ENCODE data around the gene ETV5. TPM values are rescaled to one million over a fixed set of nuclear protein-coding genes. Genes with fewer than 3 reads are reported as not detected.

ETV5 gene
- total RNA-seq, 2 donors from 2014 or later, result 56.4 to 84.1 TPM

GRCh38 chr3:186052096-186052840, 56.6 kb downstream of the ETV5 start:
- no peak overlapping the region for H3K27ac ChIP-seq (ENCODE audit: low read depth, low read length)
- no peak overlapping the region for H3K27ac Mint-ChIP-seq

GRCh38 chr3:186049001-186049400, 59.9 kb downstream of the ETV5 start:
- Mint-ChIP-seq H3K27me3 (ENCODE audit: insufficient read depth) (no peaks in the 10 kb centered on the region), H3K4me1 (peaks cover 6% of the 10 kb centered on the region), H3K9me3 (no peaks in the 10 kb centered on the region), H3K4me3 (no peak overlapping the region), H3K27ac (no peak overlapping the region), H3K36me3 (ENCODE audit: low read depth) (peaks cover 79% of the 10 kb centered on the region)
- no peak overlapping the region for H3K4me3 ChIP-seq (ENCODE audit: low read length)
- H3K27me3 ChIP-seq (ENCODE audit: control insufficient read depth, insufficient read depth, low read length, poor library complexity, severe bottlenecking), result no peaks in the 10 kb centered on the region
- H3K27ac ChIP-seq (ENCODE audit: low read depth, low read length), result no peak overlapping the region
- no peak for DNase-seq
- no peak for TF ChIP-seq CTCF (conservative IDR thresholded peaks at IDR 0.05)
- H3K36me3 ChIP-seq (ENCODE audit: control insufficient read depth, insufficient read depth, low read length), result peaks cover 54% of the 10 kb centered on the region
- H3K9ac ChIP-seq (ENCODE audit: extremely low read depth, low read length, poor library complexity, severe bottlenecking), result no peak overlapping the region
- no peaks in the 10 kb centered on the region for H3K4me1 ChIP-seq (ENCODE audit: control insufficient read depth, insufficient read depth, low read length)
- no peaks in the 10 kb centered on the region for H3K9me3 ChIP-seq (ENCODE audit: control insufficient read depth, low read length)
- 93 to 96% methylated on average over 3 to 4 of the region's 4 CpGs for WGBS, 2 experiments (ENCODE audit: insufficient coverage in 1 of 2, insufficient read length in 1 of 2)

More at GRCh38 chr3:186052096-186052840, 56.6 kb downstream of the ETV5 start:
- no peak overlapping the region for H3K9ac ChIP-seq (ENCODE audit: extremely low read depth, low read length, poor library complexity, severe bottlenecking)
- Mint-ChIP-seq H3K4me3 (no peak overlapping the region), H3K27me3 (ENCODE audit: insufficient read depth) (no peaks in the 10 kb centered on the region), H3K36me3 (ENCODE audit: low read depth) (peaks cover 85% of the 10 kb centered on the region), H3K4me1 (no peaks in the 10 kb centered on the region), H3K9me3 (no peaks in the 10 kb centered on the region)
- TF ChIP-seq CTCF (conservative IDR thresholded peaks at IDR 0.05), result no peak
- H3K27me3 ChIP-seq (ENCODE audit: control insufficient read depth, insufficient read depth, low read length, poor library complexity, severe bottlenecking), result no peaks in the 10 kb centered on the region
- no peak overlapping the region for H3K4me3 ChIP-seq (ENCODE audit: low read length)
- no peaks in the 10 kb centered on the region for H3K4me1 ChIP-seq (ENCODE audit: control insufficient read depth, insufficient read depth, low read length)
- 90 to 92% methylated on average over 4 to 7 of the region's 7 CpGs for WGBS, 2 experiments (ENCODE audit: insufficient coverage in 1 of 2, insufficient read length in 1 of 2)
- no peaks in the 10 kb centered on the region for H3K9me3 ChIP-seq (ENCODE audit: control insufficient read depth, low read length)
- peaks cover 72% of the 10 kb centered on the region for H3K36me3 ChIP-seq (ENCODE audit: control insufficient read depth, insufficient read depth, low read length)
- DNase-seq, result no peak

GRCh38 chr3:186048119-186048518, 60.8 kb downstream of the ETV5 start:
- no peaks in the 10 kb centered on the region for H3K9me3 Mint-ChIP-seq
- no peak for DNase-seq
- H3K4me3 Mint-ChIP-seq, result no peak overlapping the region
- Histone ChIP-seq H3K9me3 (ENCODE audit: control insufficient read depth, low read length) (no peaks in the 10 kb centered on the region), H3K4me1 (ENCODE audit: control insufficient read depth, insufficient read depth, low read length) (no peaks in the 10 kb centered on the region), H3K27me3 (ENCODE audit: control insufficient read depth, insufficient read depth, low read length, poor library complexity, severe bottlenecking) (no peaks in the 10 kb centered on the region), H3K27ac (ENCODE audit: low read depth, low read length) (no peak overlapping the region), H3K4me3 (ENCODE audit: low read length) (no peak overlapping the region), H3K9ac (ENCODE audit: extremely low read depth, low read length, poor library complexity, severe bottlenecking) (no peak overlapping the region), H3K36me3 (ENCODE audit: control insufficient read depth, insufficient read depth, low read length) (peaks cover 48% of the 10 kb centered on the region)
- peaks cover 6% of the 10 kb centered on the region for H3K4me1 Mint-ChIP-seq
- H3K36me3 Mint-ChIP-seq (ENCODE audit: low read depth), result peaks cover 70% of the 10 kb centered on the region
- TF ChIP-seq CTCF (conservative IDR thresholded peaks at IDR 0.05), result no peak
- 90 to 100% methylated on average over 3 of the region's 3 CpGs for WGBS, 2 experiments (ENCODE audit: insufficient coverage in 1 of 2, insufficient read length in 1 of 2)
- no peak overlapping the region for H3K27ac Mint-ChIP-seq
- H3K27me3 Mint-ChIP-seq (ENCODE audit: insufficient read depth), result no peaks in the 10 kb centered on the region

Measured in endodermal cell (in vitro differentiated cells).